ENCODE data around the gene MMS22L. TPM values are rescaled to one million over a fixed set of nuclear protein-coding genes. Genes with fewer than 3 reads are reported as not detected.

MMS22L gene
- total RNA-seq, 1 experiment from 2014 or later: 52.8 TPM

DNA sequence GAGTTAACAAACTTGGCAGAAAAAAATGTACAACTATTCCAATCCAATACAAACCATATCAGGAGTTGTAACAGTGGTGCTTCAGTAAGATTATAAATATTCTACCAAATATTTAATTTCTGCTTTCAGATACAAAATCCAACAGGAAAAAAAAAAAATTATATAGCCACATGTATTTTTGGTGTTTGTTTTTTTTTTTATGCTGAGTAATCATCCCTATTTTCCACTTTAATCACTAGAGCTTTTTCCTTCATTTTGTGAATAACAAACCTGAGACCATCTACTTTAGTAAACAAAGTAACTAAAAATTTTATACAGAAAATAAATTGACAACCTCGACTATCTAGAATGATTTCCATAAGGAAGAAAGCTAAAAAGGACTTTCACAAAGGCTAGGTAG, 36.2 kb downstream of the MMS22L start:
- no CpG with 5 or more reads among the region's 1 CpG for WGBS (ENCODE audit: extremely low coverage, insufficient read length, low lambda C conversion rate)
- Mint-ChIP-seq H3K4me3 (no peak overlapping the region), H3K27me3 (ENCODE audit: low read depth) (no peaks in the 10 kb centered on the region), H3K27ac (no peak overlapping the region), H3K36me3 (ENCODE audit: insufficient read depth in 1 of 3, low read depth in 3 of 3) (peaks cover 26 to 32% (median 29%) of the 10 kb centered on the region in 3 experiments), H3K4me1 (peaks cover 0 to 3% of the 10 kb centered on the region in 2 experiments; a peak in 1 of 4 replicates), H3K9me3 (no peaks in the 10 kb centered on the region)
- H4K5ac ChIP-seq (ENCODE audit: insufficient read length, low read depth, low read length): no peak overlapping the region
- H3K4me1 ChIP-seq (ENCODE audit: insufficient read depth, low read length): no peaks in the 10 kb centered on the region
- H2BK15ac ChIP-seq (ENCODE audit: low read depth, low read length): no peak overlapping the region
- H3T11ph ChIP-seq (ENCODE audit: low read length): no peak overlapping the region
- H4K91ac ChIP-seq (ENCODE audit: insufficient read length, low read depth, low read length): no peak overlapping the region
- H3K9ac ChIP-seq (ENCODE audit: extremely low read depth, insufficient read length, low read length): no peak overlapping the region
- H2BK5ac ChIP-seq (ENCODE audit: insufficient read length, low read length): no peak overlapping the region
- H3K27me3 ChIP-seq (ENCODE audit: insufficient read depth, low read length): no peaks in the 10 kb centered on the region
- no peak overlapping the region for H3K18ac ChIP-seq (ENCODE audit: insufficient read length, low read depth, low read length)
- H2AFZ ChIP-seq (ENCODE audit: low read length): no peak overlapping the region
- no peak overlapping the region for H3K23ac ChIP-seq (ENCODE audit: insufficient read length, low read depth, low read length)
- H3K4ac ChIP-seq (ENCODE audit: low read depth, low read length): no peak overlapping the region
- no peak for DNase-seq
- TF ChIP-seq, protein P1, sequence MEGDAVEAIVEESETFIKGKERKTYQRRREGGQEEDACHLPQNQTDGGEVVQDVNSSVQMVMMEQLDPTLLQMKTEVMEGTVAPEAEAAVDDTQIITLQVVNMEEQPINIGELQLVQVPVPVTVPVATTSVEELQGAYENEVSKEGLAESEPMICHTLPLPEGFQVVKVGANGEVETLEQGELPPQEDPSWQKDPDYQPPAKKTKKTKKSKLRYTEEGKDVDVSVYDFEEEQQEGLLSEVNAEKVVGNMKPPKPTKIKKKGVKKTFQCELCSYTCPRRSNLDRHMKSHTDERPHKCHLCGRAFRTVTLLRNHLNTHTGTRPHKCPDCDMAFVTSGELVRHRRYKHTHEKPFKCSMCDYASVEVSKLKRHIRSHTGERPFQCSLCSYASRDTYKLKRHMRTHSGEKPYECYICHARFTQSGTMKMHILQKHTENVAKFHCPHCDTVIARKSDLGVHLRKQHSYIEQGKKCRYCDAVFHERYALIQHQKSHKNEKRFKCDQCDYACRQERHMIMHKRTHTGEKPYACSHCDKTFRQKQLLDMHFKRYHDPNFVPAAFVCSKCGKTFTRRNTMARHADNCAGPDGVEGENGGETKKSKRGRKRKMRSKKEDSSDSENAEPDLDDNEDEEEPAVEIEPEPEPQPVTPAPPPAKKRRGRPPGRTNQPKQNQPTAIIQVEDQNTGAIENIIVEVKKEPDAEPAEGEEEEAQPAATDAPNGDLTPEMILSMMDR (conservative IDR thresholded peaks at IDR 0.05): no peak
- H2BK120ac ChIP-seq (ENCODE audit: low read depth, low read length, poor library complexity, severe bottlenecking): no peak overlapping the region
- no peak overlapping the region for H2BK12ac ChIP-seq (ENCODE audit: insufficient read length, low read depth, low read length)
- H3K79me2 ChIP-seq (ENCODE audit: insufficient read depth, low read length): no peaks in the 10 kb centered on the region
- no peaks in the 10 kb centered on the region for H3K9me3 ChIP-seq (ENCODE audit: control insufficient read depth, low read depth, low read length)
- H3K56ac ChIP-seq (ENCODE audit: insufficient read length, low read depth, low read length): no peak overlapping the region
- no peaks in the 10 kb centered on the region for H3K23me2 ChIP-seq (ENCODE audit: insufficient read length, low read depth, low read length, poor library complexity, severe bottlenecking)
- no peaks in the 10 kb centered on the region for H4K20me1 ChIP-seq (ENCODE audit: control insufficient read depth, insufficient read depth, insufficient read length)
- H2BK20ac ChIP-seq (ENCODE audit: low read depth, low read length, poor library complexity, severe bottlenecking): no peak overlapping the region
- no peak overlapping the region for H3K4me2 ChIP-seq (ENCODE audit: insufficient read depth, insufficient read length, low read length)
- H2AK5ac ChIP-seq (ENCODE audit: insufficient read length, low read length): no peak overlapping the region
- no peaks in the 10 kb centered on the region for H3K79me1 ChIP-seq (ENCODE audit: insufficient read depth, low read depth, low read length, poor library complexity, severe bottlenecking)
- H3K14ac ChIP-seq (ENCODE audit: insufficient read depth, low read length): no peak overlapping the region
- no peak overlapping the region for H3K27ac ChIP-seq (ENCODE audit: insufficient read length, low read depth, low read length)
- no peak overlapping the region for H4K8ac ChIP-seq (replicated peaks; ENCODE audit: insufficient read length, low read depth, low read length)

Measured in H9 (cell line).